ENCODE results near the gene DYNC1H1.

DYNC1H1 gene

GRCh38 chr14:102095231-102095870, 131.0 kb downstream of the DYNC1H1 start:
- DNase-seq: no peak

GRCh38 chr14:102095871-102096568, 131.6 kb downstream of the DYNC1H1 start:
- no peak for DNase-seq

DNA sequence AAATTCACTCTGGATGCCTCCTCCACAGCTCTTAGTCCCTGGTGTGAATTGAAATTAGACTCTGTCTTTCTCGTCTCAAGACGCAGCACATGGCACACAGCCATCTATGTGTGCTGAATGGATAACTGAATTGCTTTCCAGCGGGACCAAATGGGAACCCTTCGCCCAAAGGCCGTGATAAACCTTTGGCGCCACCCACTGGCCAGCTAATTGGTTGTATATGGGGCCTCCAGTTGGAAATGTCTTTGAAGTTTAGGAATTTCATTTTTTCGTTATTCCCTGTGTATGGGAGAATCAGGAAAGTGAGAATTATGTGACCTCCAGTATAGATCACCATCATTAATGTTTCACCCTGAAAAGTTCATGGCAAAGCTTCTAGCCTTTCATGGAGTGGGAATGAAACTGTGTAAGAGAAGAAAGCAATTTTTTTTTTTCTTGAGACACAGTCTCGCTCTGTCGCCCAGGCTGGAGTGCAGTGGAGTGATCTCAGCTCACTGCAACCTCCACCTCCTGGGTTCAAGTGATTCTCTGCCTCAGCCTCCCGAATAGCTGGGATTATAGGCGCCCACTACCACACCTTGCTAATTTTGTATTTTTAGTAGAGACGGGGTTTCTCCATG, 132.3 kb downstream of the DYNC1H1 start:
- DNase-seq: peak; percentile 43

DNA sequence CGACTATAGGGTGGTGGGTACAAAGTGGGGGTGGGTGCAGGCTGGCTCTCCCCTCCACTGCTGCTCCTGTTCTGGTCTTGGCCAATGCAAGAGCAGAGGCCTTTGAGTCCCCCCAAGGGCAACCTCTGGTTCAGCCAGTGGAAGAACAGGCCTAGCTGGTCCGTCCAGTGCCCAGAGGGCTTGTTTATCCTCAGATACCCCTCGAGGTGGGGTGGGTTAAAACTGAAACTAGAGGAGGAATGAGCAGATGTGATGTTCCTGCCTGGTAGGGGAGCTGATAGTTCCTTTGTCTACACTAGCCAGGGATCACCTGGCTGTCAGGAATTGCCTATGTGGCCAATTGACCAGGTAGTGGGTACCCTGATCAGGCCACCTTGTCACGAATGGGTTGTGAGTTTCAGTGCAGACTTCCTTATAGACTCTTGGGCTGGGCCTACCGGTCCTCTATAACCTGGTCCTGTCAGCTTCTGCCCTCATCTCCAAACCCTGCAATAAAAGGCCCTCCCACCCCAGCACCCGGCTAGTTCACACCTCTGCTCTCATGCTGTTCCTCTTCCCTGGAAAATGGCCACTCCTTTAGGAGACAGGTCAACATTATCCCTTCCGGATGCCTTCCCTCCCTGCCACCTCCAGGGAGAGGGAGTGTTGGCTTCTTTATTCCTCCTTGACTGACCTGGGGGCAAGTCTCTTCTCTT, 133.2 kb downstream of the DYNC1H1 start:
- peak; percentile 79 for DNase-seq

- DNase-seq: no peak
These were observed 138.8 kb downstream of the DYNC1H1 start for GRCh38 chr14:102103062-102103695.

DNA sequence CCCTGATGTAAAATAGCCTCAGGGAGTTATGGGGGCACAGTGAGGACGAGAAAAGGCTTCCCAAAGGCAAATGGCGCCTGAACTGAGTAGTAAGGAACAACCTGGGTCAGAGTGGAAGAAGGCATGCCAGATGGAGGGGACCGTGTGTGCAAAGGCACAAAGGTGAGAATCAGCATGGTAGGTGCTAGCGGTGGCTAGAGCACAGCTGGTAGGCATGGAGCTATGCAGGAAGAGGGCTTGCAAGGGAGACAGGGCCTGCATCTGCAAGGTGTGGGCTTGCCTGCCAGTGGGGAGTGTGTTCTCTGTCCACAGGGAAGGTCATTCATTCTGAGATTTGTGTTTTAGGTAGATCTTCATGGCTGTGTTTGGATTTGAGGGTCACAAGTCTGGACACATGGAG, 141.0 kb downstream of the DYNC1H1 start:
- DNase-seq: no peak
